Activated T-cell treated with anti-CD3 and anti-CD28 coated beads, Interleukin-2, amount 50 U/mL, for 24 hours (primary cell): ENCODE measurements around the gene CAMK2B.

ENCODE experiments used
- DNase-seq: peaks from one replicate; pipeline ENCODE4 v3.0.0-alpha.2; 2020
- H3K27ac Mint-ChIP-seq: 2 replicates; pipeline ENCODE4 v1.8.0; 2020; ENCODE audit warnings: mild to moderate bottlenecking, mixed read lengths
- H3K27me3 Mint-ChIP-seq: 2 replicates; pipeline ENCODE4 v1.8.0; 2020; ENCODE audit warnings: mixed read lengths
- H3K36me3 Mint-ChIP-seq: 2 replicates; pipeline ENCODE4 v1.8.0; 2020; ENCODE audit warnings: low read depth, mixed read lengths
- H3K4me1 Mint-ChIP-seq: 2 replicates; pipeline ENCODE4 v1.8.0; 2020; ENCODE audit warnings: low read depth, mixed read lengths
- H3K4me3 Mint-ChIP-seq: 2 replicates; pipeline ENCODE4 v1.8.0; 2020; ENCODE audit warnings: mild to moderate bottlenecking, moderate library complexity, mixed read lengths
- H3K9me3 Mint-ChIP-seq: 2 replicates; pipeline ENCODE4 v1.8.0; 2020; ENCODE audit warnings: mixed read lengths

Gene CAMK2B

GRCh38 chr7:44239361-44239760, 86.0 kb downstream of the CAMK2B start:
- Mint-ChIP-seq H3K4me3 (no peak overlapping the region), H3K27me3 (no peaks in the 10 kb centered on the region), H3K36me3 (no peaks in the 10 kb centered on the region), H3K27ac (no peak overlapping the region), H3K4me1 (peaks cover 4% of the 10 kb centered on the region), H3K9me3 (no peaks in the 10 kb centered on the region)
- no peak for DNase-seq

DNA sequence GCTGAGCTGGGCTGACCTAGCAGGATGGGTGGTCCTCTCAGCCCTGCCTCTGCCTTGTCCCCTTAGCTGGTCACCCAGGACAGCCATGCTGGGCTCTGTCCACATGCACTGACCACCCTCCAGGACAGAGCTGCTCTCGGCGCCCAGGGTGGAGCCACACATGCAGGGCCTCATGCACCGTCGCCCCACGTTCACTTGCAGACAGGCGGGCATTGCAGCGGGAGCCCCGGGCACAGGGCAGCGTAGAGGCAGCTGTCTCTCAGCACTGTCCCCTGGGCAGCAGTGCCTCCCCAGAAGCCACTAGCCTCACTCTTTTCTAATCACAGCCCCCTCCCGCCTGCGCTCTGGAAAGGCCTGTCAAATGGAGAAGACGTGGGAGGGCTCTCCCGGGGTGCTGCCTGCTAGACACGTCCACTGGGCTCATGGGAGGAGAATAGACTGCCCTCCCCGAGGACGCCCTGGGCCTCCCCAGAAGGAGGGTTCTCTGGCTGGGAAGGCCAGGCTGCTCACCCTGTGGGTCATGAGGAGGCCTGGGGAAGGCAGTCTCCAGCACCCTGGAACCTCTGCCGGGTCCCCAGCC, 87.2 kb downstream of the CAMK2B start:
- Mint-ChIP-seq H3K36me3 (no peaks in the 10 kb centered on the region), H3K9me3 (no peaks in the 10 kb centered on the region), H3K27me3 (no peaks in the 10 kb centered on the region), H3K4me1 (peaks cover 4% of the 10 kb centered on the region), H3K4me3 (no peak overlapping the region), H3K27ac (no peak overlapping the region)
- DNase-seq, result no peak

GRCh38 chr7:44237696-44238095, 87.7 kb downstream of the CAMK2B start:
- H3K9me3 Mint-ChIP-seq, result no peaks in the 10 kb centered on the region
- H3K4me3 Mint-ChIP-seq, result no peak overlapping the region
- no peaks in the 10 kb centered on the region for H3K27me3 Mint-ChIP-seq
- no peak for DNase-seq
- H3K36me3 Mint-ChIP-seq, result no peaks in the 10 kb centered on the region
- no peak overlapping the region for H3K27ac Mint-ChIP-seq
- H3K4me1 Mint-ChIP-seq, result peaks cover 4% of the 10 kb centered on the region

- Mint-ChIP-seq H3K27ac (no peak overlapping the region), H3K36me3 (no peaks in the 10 kb centered on the region), H3K4me3 (no peak overlapping the region), H3K9me3 (no peaks in the 10 kb centered on the region), H3K27me3 (no peaks in the 10 kb centered on the region), H3K4me1 (peaks cover 4% of the 10 kb centered on the region)
- no peak for DNase-seq
Observed at GRCh38 chr7:44236333-44236728, 89.1 kb downstream of the CAMK2B start.

DNA sequence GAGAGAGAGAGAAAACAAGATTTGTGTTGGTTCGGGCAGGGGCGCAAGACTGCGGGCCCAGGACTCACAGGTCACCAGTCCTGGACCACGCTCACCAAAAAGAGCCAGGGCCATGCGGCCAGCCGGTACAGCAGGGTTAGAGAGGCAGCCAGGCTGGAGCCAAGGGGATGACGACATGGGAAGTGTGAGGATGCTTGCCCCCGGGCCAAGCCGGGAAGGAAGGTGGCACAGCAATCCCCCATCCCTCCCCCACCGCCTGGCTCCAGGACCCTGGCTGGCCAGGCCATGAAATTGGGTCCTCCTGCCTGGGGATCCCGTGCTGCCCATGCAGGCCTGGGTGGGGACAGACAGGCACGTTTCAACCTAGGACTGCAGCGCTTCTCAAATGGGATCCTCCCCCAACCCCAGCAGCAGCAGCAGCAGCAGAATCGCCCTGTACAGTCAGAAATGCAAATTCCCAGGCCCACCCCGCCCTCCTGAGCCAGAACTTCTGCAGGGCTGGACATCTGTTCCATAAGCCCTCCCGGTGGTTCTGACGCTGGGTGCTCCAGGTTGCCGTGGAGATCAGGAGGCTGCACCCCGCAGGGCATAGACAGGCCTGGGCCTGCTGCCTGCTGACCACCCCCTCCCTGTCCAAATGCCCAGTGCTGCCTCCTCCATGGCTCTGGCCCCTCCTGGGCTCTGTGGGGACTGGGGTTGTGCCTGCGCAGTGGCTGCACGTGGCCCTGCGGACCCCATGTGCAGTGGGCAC, 89.6 kb downstream of the CAMK2B start:
- Mint-ChIP-seq H3K9me3 (no peaks in the 10 kb centered on the region), H3K27ac (no peak overlapping the region), H3K4me3 (no peak overlapping the region), H3K27me3 (no peaks in the 10 kb centered on the region), H3K4me1 (no peaks in the 10 kb centered on the region), H3K36me3 (no peaks in the 10 kb centered on the region)
- DNase-seq, result no peak

GRCh38 chr7:44235066-44235465, 90.3 kb downstream of the CAMK2B start:
- Mint-ChIP-seq H3K27me3 (no peaks in the 10 kb centered on the region), H3K36me3 (no peaks in the 10 kb centered on the region), H3K27ac (no peak overlapping the region), H3K4me1 (no peaks in the 10 kb centered on the region), H3K4me3 (no peak overlapping the region), H3K9me3 (no peaks in the 10 kb centered on the region)
- no peak for DNase-seq

- Mint-ChIP-seq H3K27me3 (no peaks in the 10 kb centered on the region), H3K4me1 (no peaks in the 10 kb centered on the region), H3K27ac (no peak overlapping the region), H3K9me3 (no peaks in the 10 kb centered on the region), H3K36me3 (no peaks in the 10 kb centered on the region), H3K4me3 (no peak overlapping the region)
- no peak for DNase-seq
Observed at GRCh38 chr7:44232901-44233715, 92.3 kb downstream of the CAMK2B start.

GRCh38 chr7:44232396-44232795, 93.0 kb downstream of the CAMK2B start:
- no peak for DNase-seq
- H3K9me3 Mint-ChIP-seq, result no peaks in the 10 kb centered on the region
- no peak overlapping the region for H3K27ac Mint-ChIP-seq
- H3K4me3 Mint-ChIP-seq, result no peak overlapping the region
- no peaks in the 10 kb centered on the region for H3K36me3 Mint-ChIP-seq
- no peaks in the 10 kb centered on the region for H3K4me1 Mint-ChIP-seq
- no peaks in the 10 kb centered on the region for H3K27me3 Mint-ChIP-seq

GRCh38 chr7:44231088-44231487, 94.3 kb downstream of the CAMK2B start:
- H3K27me3 Mint-ChIP-seq, result peaks cover 2% of the 10 kb centered on the region
- no peak overlapping the region for H3K27ac Mint-ChIP-seq
- H3K9me3 Mint-ChIP-seq, result no peaks in the 10 kb centered on the region
- H3K36me3 Mint-ChIP-seq, result no peaks in the 10 kb centered on the region
- H3K4me1 Mint-ChIP-seq, result no peaks in the 10 kb centered on the region
- no peak for DNase-seq
- no peak overlapping the region for H3K4me3 Mint-ChIP-seq

- H3K9me3 Mint-ChIP-seq, result no peaks in the 10 kb centered on the region
- H3K27me3 Mint-ChIP-seq, result peaks cover 10% of the 10 kb centered on the region
- H3K4me1 Mint-ChIP-seq, result no peaks in the 10 kb centered on the region
- no peak for DNase-seq
- no peak overlapping the region for H3K4me3 Mint-ChIP-seq
- no peaks in the 10 kb centered on the region for H3K36me3 Mint-ChIP-seq
- no peak overlapping the region for H3K27ac Mint-ChIP-seq
Observed at GRCh38 chr7:44230286-44230685, 95.1 kb downstream of the CAMK2B start.

DNA sequence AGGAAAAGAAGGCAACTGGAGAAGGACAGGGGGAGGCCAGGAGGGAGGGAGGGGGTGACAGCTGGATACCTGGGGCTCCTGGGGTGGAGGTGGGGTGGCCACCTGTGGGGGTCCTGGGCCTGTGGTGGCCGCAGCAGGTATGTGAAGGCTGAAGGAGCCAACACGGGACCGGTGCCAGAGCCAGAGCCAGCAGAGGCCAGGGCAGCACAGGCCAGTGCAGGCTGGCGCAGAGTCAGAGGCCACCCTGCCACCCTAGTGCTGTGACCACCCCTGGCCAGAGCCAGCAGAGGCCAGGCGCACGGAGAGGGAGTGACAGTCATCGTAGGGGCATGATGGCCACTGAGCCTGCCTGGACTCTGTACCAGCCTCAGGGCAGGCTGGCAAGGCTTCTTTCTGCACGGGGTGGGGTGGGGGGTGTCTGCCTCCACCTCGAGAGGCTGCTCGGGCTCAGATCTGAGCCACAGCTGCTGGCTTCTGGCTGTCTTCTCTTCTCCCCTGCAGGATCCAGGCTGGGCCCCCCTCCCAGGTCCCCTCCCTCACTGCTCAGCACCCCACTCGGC, 95.8 kb downstream of the CAMK2B start:
- Mint-ChIP-seq H3K4me1 (no peaks in the 10 kb centered on the region), H3K27me3 (peaks cover 10% of the 10 kb centered on the region), H3K9me3 (no peaks in the 10 kb centered on the region), H3K27ac (no peak overlapping the region), H3K36me3 (no peaks in the 10 kb centered on the region), H3K4me3 (no peak overlapping the region)
- DNase-seq, result no peak

GRCh38 chr7:44228571-44229350, 96.6 kb downstream of the CAMK2B start:
- H3K9me3 Mint-ChIP-seq, result no peaks in the 10 kb centered on the region
- no peaks in the 10 kb centered on the region for H3K4me1 Mint-ChIP-seq
- no peak overlapping the region for H3K27ac Mint-ChIP-seq
- H3K36me3 Mint-ChIP-seq, result no peaks in the 10 kb centered on the region
- peaks cover 10% of the 10 kb centered on the region for H3K27me3 Mint-ChIP-seq
- H3K4me3 Mint-ChIP-seq, result no peak overlapping the region
- no peak for DNase-seq

GRCh38 chr7:44227911-44228310, 97.5 kb downstream of the CAMK2B start:
- Mint-ChIP-seq H3K9me3 (no peaks in the 10 kb centered on the region), H3K27ac (no peak overlapping the region), H3K4me3 (no peak overlapping the region), H3K4me1 (no peaks in the 10 kb centered on the region), H3K27me3 (peaks cover 10% of the 10 kb centered on the region), H3K36me3 (no peaks in the 10 kb centered on the region)
- DNase-seq, result no peak

DNA sequence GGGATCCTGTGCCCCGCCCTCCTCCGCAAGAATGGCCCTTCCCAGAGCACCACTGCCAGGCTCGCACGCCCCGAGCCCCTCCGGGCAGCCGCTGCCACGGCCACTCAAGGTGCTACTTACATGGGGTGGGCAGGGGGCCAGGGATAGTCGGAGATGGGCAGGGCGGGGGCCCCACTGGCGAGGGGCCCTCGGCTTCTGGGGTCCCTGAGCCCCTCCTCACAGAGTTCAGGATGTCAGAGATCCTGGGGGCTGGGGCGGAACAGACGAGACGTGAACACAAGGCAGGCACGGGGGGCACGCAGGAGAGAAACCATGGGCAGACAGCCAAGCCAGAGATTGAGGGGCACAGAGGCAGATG, 99.0 kb downstream of the CAMK2B start:
- H3K4me1 Mint-ChIP-seq, result no peaks in the 10 kb centered on the region
- H3K4me3 Mint-ChIP-seq, result no peak overlapping the region
- H3K36me3 Mint-ChIP-seq, result no peaks in the 10 kb centered on the region
- peaks cover 10% of the 10 kb centered on the region for H3K27me3 Mint-ChIP-seq
- no peaks in the 10 kb centered on the region for H3K9me3 Mint-ChIP-seq
- no peak overlapping the region for H3K27ac Mint-ChIP-seq
- no peak for DNase-seq
